Measurements from ENCODE around the gene PSMD9. TPM values are rescaled to one million over a fixed set of nuclear protein-coding genes. Genes with fewer than 3 reads are reported as not detected.

The PSMD9 gene
- total and polyA plus RNA-seq, 12 donors = 13.6 to 117 (median 34.4) TPM

DNA sequence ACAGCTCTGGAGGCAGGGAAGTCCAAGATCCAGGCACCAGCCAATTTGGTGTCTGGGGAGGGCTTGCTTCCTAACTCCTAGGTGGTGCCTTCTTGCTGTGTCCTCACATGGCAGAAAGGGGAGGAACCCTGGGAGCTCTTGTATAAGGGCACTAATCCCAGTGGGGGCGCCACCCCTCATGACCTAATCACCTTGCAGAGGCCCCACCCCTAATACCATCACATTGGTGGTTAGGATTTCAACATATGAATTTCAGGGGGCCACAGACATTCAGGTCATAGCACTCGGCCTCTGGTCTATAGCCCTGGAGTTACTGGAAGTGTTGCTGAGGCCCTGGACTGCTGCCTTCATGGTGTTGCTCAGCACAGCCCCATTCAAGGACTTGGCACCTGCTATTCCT lies 14.6 kb downstream of the PSMD9 start:
- no peak overlapping the region for H3K27ac ChIP-seq
- TF ChIP-seq, protein P1, sequence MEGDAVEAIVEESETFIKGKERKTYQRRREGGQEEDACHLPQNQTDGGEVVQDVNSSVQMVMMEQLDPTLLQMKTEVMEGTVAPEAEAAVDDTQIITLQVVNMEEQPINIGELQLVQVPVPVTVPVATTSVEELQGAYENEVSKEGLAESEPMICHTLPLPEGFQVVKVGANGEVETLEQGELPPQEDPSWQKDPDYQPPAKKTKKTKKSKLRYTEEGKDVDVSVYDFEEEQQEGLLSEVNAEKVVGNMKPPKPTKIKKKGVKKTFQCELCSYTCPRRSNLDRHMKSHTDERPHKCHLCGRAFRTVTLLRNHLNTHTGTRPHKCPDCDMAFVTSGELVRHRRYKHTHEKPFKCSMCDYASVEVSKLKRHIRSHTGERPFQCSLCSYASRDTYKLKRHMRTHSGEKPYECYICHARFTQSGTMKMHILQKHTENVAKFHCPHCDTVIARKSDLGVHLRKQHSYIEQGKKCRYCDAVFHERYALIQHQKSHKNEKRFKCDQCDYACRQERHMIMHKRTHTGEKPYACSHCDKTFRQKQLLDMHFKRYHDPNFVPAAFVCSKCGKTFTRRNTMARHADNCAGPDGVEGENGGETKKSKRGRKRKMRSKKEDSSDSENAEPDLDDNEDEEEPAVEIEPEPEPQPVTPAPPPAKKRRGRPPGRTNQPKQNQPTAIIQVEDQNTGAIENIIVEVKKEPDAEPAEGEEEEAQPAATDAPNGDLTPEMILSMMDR (IDR thresholded peaks at IDR 0.05) = no peak
- H3K9me3 ChIP-seq = no peaks in the 10 kb centered on the region
- H3K4me3 ChIP-seq = no peak overlapping the region
- no peak for DNase-seq
- WGBS, 2 donors = 95 to 100% methylated on average over 2 of the region's 2 CpGs
- no peaks in the 10 kb centered on the region for H3K27me3 ChIP-seq
- H3K36me3 ChIP-seq = peaks cover 0 to 100% (median 60%) of the 10 kb centered on the region in 9 donors
- no peaks in the 10 kb centered on the region for H3K4me1 ChIP-seq
- ATAC-seq = peak in 2 of 8 donors; percentile 35 to 44
- intact Hi-C loops (cut with DNase I) = no loop called here

DNA sequence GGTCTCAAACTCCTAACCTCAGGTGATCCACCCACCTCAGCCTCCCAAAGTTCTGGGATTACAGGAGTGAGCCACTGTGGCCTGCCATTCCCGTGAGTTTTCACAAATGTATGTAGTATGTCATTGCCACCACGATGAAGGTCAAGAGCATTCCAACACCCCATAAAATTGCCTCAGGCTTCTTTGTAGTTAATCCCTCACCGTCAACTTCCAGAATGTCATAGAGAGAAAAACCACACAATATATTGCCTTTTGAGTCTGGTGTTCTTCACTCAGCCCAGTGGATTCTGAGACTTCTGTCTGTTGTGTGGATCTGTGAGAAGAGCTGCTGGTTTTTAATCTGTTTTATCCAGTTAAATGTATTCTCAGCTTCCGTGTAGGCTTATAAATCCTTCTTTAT lies 17.2 kb downstream of the PSMD9 start:
- 73 to 80% methylated on average over 4 of the region's 4 CpGs for WGBS, 2 donors
- Histone ChIP-seq H3K4me1 (no peaks in the 10 kb centered on the region), H3K9me3 (no peaks in the 10 kb centered on the region), H3K36me3 (peaks cover 0 to 100% (median 42%) of the 10 kb centered on the region in 9 donors), H3K4me3 (no peak overlapping the region), H3K27ac (no peak overlapping the region), H3K27me3 (no peaks in the 10 kb centered on the region)
- TF ChIP-seq, protein P1 (IDR thresholded peaks at IDR 0.05) = no peak
- intact Hi-C loops (cut with DNase I) = no loop called here
- ATAC-seq = no peak
- DNase-seq = no peak

DNA sequence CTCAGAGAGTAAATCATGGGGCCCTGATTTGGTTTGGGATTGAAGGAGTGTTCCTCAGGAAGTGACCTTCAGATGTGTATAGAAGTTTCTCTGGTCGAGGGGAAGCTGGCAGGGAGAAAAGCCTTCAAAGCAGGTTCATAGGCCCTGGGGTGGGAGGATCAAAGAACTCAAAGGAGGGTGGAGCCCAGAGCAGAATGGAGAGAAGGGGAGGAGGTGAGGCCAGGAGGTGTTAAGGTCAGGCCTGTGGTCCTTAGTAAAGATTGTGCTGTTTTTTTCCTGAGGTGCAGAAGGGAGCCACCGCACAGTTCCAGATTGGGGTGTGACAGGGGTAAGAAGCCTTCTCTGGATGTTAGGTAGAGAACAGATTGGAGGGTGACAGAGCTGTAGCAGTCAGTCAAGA lies 20.1 kb downstream of the PSMD9 start:
- Histone ChIP-seq H3K27ac (no peak overlapping the region), H3K36me3 (peaks cover 0 to 99% (median 15%) of the 10 kb centered on the region in 9 donors), H3K9me3 (no peaks in the 10 kb centered on the region), H3K4me3 (no peak overlapping the region), H3K4me1 (no peaks in the 10 kb centered on the region), H3K27me3 (no peaks in the 10 kb centered on the region)
- no peak for DNase-seq
- TF ChIP-seq, protein P1 (IDR thresholded peaks at IDR 0.05) = no peak
- ATAC-seq = no peak
- intact Hi-C loops (cut with DNase I) = no loop called here
- WGBS, 2 donors = 67 to 79% methylated on average over 2 of the region's 2 CpGs

DNA sequence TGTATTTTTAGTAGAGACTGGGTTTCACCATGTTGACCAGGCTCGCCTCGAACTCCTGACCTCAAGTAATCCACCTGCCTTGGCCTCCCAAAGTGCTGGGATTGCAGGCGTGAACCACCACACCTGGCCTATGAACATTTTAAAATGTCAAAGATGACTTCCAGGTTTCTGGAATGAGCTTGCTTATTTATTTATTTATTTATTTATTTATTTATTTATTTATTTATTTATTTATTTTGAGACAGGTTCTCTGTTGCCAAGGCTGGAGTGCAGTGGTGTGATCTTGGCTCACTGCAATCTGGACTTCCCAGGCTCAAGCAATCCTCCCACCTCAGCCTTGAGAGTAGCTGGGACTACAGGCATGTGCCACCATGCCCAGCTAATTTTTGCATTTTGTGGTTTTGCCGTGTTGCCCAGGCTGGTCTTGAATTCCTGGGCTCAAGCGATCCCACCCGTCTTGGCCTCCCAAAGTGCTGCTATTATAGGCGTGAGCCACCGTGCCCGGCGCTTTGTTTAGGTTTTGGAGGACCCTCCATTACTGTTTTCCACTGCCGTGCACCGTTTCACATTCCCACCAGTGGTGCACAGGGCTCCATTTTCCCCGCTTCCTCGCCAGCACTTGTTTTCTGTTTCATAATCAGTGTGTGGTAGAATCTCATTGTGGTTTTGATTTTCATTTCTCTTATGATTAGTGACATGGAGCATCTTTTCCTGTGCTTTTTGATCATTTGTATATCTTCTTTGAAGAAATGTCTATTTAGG lies 23.4 kb downstream of the PSMD9 start:
- ATAC-seq = no peak

More for the DNA sequence above, 23.4 kb downstream of the PSMD9 start:
- TF ChIP-seq, protein P1 (IDR thresholded peaks at IDR 0.05) = no peak
- no peaks in the 10 kb centered on the region for H3K27me3 ChIP-seq
- intact Hi-C loops (cut with DNase I) = loop anchor here in 2 of 10 donors (10.0 kb wide), 4 partner anchors 113 to 283 kb away; partner anchors contain the start of gene BCL7A (in 1 of the 2)
- H3K9me3 ChIP-seq = no peaks in the 10 kb centered on the region
- H3K4me3 ChIP-seq = no peak overlapping the region
- H3K27ac ChIP-seq = no peak overlapping the region
- H3K4me1 ChIP-seq = peaks cover 0 to 2% (median 0%) of the 10 kb centered on the region in 9 donors
- peaks cover 0 to 99% (median 12%) of the 10 kb centered on the region in 9 donors for H3K36me3 ChIP-seq
- WGBS, 2 donors = 91 to 96% methylated on average over 14 of the region's 14 CpGs
- DNase-seq = no peak

Measured in heart right ventricle (tissue), 16 donors.